GM13976 (cell line): ENCODE results near the gene IL36B.
A peak's percentile ranks its signal among the peaks of the same experiment; 100 is the strongest.
"Not testable (repeated sequence)": the region's sequence is repeated elsewhere in the genome, so short reads cannot be mapped to it uniquely, and the experiment has no call there.

Source experiments
- DNase-seq: peaks from one replicate; pipeline ENCODE4 v3.0.0; 2012; ENCODE audit warnings: low spot score
- in situ Hi-C: fragments of 300-500 bp; cut with MboI; formaldehyde crosslinking; loops from one replicate; pipeline ENCODE4 v1.12.0; 2022; ENCODE audit warnings: low sequenced_read_pairs, mixed read lengths, inconsistent platforms; ENCODE audit not compliant: unreplicated experiment
- TF ChIP-seq, protein P1 (sequence below): IDR thresholded peaks from 2 replicates; pipeline ENCODE4 v1.5.1; 2012; ENCODE audit warnings: borderline replicate concordance, mild to moderate bottlenecking; ENCODE audit not compliant: insufficient read depth; ENCODE audit errors: extremely low read depth, missing control alignments, control extremely low read depth

The IL36B gene

DNA sequence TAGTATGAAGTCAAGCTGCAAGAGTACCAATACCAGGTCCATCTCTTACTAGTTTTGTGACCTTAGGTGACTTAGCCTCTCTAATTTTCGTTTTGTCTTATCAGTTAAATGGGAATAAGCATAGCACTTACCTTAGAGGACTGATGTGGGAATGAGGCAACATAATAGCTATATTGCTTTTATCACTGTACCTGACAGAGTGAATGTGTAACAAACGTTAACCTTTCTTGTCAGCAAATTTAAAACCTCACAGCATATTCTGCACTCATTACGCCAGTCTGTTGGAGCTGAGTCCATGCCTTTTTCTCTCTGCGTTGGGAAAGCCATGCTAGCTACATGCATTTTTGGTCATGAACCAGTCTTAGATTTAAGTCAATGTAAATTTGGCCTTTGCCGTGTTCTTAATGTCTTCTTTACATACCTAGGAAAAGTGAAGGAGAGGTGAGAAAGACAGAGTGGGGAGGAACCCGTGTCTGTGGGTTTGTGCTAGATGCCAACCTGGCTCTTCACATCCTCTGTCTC lies at the start of gene IL36B:
Gene IL36B (minus strand): TSS at position 472 of the 522 bp plus-strand sequence.
- in situ Hi-C loops: no loop called here
- TF ChIP-seq, protein P1, sequence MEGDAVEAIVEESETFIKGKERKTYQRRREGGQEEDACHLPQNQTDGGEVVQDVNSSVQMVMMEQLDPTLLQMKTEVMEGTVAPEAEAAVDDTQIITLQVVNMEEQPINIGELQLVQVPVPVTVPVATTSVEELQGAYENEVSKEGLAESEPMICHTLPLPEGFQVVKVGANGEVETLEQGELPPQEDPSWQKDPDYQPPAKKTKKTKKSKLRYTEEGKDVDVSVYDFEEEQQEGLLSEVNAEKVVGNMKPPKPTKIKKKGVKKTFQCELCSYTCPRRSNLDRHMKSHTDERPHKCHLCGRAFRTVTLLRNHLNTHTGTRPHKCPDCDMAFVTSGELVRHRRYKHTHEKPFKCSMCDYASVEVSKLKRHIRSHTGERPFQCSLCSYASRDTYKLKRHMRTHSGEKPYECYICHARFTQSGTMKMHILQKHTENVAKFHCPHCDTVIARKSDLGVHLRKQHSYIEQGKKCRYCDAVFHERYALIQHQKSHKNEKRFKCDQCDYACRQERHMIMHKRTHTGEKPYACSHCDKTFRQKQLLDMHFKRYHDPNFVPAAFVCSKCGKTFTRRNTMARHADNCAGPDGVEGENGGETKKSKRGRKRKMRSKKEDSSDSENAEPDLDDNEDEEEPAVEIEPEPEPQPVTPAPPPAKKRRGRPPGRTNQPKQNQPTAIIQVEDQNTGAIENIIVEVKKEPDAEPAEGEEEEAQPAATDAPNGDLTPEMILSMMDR: no peak
- no peak for DNase-seq

DNA sequence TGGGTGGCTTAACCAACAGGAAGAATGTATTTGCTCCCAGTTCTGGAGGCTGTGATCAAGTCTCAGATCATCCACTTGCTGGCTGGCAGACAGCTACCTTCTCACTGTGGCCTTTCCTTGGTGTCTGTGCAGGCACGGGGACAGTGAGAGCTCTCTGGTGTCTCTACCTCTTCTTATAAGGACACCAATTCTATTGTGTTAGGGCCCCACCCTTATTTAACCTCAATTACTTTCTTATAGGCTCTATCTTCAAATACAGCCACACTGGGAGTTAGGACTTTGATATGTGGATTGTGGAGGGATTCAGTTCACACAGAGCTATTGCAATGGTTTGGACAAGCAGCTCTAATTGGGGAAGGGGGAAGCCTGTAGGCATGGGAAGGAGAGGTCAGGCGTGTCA lies 49.5 kb upstream of the IL36B start:
- no peak for DNase-seq
- TF ChIP-seq, protein P1: no peak
- in situ Hi-C loops: no loop called here

DNA sequence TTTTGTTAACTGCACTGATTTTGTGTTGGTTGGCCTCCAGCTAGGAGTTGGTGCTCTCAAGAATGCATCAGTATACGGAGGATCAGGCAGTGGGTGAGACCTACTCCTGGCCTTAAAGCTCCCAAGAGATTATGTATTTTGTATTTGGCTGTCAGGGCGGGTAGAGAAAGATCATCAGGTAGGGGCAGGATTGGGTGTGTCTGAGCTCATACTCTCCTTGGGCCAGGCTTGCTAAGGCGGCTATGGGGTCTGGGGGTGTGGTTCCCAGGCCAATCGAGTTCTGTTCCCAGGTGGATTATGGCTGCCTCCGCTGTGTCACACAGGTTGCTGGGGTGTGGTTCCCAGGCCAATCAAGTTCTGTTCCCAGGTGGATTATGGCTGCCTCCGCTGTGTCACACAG lies 45.9 kb upstream of the IL36B start:
- TF ChIP-seq, protein P1: no peak
- DNase-seq: no peak
- in situ Hi-C loops: no loop called here

DNA sequence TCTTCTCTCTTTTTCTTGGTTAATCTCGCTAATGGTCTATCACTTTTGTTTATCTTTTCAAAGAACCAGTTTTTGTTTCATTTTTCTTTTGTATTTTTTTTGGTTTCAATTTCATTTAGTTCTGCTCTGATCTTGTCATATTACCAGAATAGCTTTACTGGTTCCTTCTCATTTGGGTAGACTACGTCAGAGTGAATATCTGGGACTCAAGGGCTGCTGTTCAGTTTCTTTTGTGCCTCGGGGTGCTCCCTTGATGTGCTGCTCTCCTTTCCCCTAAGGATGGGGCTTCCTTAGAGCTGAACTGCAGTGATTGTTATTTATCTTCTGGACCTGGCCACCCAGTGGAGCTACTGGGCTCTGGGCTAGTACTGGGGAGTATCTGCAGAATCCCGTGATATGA lies 45.4 kb upstream of the IL36B start:
- TF ChIP-seq, protein P1: no peak
- peak; percentile 47 for DNase-seq
- in situ Hi-C loops: no loop called here

DNA sequence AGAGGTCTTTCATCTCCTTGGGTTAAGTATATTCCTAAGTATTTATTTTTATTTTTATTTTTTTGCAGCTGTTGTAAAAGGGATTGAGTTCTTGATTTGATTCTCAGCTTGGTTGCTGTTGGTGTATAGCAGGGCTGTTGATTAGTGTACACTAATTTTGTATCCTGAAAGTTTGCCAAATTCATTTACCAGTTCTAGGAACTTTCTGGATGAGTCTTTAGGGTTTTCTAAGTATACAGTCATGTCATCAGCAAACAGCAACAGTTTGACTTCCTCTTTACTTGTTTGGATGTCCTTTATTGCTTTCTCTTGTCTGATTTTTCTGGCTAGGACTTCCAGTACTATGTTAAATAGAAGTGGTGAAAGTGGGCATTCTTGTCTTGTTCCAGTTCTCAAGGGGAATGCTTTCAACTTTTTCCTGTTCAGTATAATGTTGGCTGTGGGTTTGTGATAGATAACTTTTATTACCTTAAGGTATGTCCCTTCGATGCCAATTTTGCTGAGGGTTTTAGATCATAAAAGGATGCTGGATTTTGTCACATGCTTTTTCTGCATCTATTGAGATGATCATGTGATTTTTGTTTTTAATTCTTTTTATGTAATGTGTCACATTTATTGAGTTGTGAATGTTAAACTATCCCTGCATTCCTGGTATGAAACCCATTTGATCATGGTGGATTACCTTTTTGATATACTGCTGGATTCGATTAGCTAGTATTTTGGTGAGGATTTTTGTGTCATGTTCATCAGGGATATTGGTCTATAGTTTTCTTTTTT lies 44.4 kb upstream of the IL36B start:
- DNase-seq, in situ Hi-C loops: not testable (repeated sequence)

DNA sequence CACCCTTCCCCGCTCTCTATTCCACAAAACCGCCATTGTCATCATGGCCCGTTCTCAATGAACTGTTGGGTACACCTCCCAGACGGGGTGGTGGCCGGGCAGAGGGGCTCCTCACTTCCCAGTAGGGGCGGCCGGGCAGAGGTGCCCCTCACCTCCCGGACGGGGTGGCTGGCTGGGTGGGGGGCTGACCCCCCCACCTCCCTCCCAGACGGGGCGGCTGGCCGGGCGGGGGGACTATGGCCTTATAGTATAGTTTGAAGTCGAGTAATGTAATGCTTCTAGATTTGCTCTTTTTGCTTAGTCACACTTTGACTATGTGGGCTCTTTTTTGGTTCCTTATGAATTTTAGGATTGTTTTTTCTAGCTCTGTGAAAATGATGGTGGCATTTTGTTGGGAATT lies 43.6 kb upstream of the IL36B start:
- DNase-seq, in situ Hi-C loops: not testable (repeated sequence)

DNA sequence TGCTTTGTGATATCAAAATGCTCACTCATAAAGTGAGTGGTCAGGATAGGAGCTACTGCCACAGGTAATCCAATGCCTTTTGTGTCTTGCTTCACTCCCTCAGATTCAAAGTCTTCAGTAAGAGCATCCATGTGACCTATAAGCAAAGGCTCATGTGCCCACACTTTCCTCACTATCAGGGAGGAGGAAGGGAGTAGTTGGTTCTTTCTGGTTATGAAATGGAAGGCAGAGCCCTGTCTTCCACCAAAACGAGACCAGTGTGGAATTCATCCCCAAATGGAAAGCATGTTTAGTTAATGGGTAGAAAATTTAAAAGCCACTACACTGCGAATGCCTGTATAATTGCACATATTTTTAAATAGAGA lies 40.9 kb upstream of the IL36B start:
- in situ Hi-C loops: no loop called here
- no peak for DNase-seq
- TF ChIP-seq, protein P1: no peak

DNA sequence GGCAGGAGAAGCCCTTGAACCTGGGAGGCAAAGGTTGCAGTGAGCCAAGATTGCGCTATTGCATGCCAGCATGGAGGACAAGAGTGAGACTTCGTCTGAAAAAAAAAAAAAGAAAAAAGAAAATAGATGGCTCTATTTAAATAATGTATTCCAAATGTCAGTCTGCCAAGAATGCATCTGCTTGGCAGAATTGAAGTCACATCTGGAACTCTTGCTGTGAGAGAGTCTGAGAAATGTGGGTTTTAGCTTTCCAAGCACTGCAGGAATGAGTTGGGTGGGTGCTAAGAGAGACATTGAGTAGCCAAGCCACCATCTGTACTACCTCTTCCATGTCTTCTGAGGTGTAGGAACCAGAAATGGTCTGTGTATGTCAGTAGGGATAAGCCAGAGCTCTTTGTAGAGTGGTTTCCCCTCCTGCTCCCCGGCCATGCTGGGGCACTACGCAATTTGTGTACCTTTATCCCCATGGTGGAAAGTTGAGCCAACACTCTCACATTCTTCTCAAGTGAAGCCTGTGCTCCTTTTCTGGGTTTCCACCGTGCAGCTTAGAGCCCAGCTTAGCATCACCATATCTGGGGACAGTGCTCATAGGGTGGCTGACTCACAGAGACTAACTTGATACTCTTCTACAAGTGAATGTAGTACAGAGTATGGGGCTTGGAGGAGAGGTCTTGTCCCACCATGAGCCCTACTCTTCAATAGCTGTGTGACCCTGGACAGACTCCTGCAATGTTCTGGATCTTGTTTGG lies 40.4 kb upstream of the IL36B start:
- TF ChIP-seq, protein P1: no peak
- in situ Hi-C loops: no loop called here

More for the DNA sequence above, 40.4 kb upstream of the IL36B start:
- DNase-seq: no peak
